ENCODE measurements around the gene KCNG2.
"Not testable (repeated sequence)": the region's sequence is repeated elsewhere in the genome, so short reads cannot be mapped to it uniquely, and the experiment has no call there.

The KCNG2 gene, protein sequence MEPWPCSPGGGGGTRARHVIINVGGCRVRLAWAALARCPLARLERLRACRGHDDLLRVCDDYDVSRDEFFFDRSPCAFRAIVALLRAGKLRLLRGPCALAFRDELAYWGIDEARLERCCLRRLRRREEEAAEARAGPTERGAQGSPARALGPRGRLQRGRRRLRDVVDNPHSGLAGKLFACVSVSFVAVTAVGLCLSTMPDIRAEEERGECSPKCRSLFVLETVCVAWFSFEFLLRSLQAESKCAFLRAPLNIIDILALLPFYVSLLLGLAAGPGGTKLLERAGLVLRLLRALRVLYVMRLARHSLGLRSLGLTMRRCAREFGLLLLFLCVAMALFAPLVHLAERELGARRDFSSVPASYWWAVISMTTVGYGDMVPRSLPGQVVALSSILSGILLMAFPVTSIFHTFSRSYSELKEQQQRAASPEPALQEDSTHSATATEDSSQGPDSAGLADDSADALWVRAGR

DNA sequence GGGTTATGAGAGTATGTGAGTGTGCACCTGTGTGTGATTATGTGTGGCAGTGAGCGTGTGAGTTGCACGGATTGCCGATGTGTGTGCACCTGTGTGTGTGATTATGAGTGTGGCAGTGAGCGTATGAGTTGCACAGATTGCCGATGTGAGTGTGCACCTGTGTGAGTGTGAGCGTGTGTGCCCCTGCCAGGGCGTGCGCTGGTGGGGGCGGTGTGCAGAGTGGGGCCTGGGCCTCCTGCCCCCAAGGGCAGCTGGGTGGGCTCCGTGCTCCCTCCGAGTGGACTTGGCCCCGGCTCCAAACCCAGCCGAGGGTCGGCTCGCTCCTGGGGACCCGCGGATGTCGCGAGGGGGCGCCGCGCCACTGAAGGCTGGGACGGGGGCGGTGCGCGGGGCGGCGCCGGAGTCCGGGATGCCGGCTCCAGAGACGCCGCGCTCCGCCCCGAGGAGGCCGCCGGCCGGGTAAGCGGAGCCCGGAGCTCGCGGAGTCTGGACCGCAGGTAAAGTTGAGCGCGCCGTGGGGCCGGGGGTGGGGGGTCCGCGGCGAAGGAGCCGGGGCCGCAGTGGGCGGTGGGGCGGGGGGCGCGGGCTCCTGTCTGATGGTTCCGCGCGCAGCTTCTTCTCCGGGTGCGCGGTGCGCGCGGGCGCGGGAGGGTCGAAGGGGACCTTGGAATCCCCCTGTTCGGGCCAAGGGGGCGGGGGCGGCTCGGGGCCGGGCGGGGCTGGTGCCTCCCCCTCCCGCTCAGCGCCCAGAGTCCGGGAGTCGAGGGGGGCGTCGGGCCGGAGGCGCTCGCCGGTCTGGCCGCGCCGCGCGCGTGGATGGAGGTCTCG lies at the start of gene KCNG2:
Gene KCNG2, plus strand, starts transcription at position 421 of the 828 bp plus-strand sequence. CDS start 65,730 bp downstream, outside the sequence.
- no peak for DNase-seq (ENCODE audit: low spot score)

DNA sequence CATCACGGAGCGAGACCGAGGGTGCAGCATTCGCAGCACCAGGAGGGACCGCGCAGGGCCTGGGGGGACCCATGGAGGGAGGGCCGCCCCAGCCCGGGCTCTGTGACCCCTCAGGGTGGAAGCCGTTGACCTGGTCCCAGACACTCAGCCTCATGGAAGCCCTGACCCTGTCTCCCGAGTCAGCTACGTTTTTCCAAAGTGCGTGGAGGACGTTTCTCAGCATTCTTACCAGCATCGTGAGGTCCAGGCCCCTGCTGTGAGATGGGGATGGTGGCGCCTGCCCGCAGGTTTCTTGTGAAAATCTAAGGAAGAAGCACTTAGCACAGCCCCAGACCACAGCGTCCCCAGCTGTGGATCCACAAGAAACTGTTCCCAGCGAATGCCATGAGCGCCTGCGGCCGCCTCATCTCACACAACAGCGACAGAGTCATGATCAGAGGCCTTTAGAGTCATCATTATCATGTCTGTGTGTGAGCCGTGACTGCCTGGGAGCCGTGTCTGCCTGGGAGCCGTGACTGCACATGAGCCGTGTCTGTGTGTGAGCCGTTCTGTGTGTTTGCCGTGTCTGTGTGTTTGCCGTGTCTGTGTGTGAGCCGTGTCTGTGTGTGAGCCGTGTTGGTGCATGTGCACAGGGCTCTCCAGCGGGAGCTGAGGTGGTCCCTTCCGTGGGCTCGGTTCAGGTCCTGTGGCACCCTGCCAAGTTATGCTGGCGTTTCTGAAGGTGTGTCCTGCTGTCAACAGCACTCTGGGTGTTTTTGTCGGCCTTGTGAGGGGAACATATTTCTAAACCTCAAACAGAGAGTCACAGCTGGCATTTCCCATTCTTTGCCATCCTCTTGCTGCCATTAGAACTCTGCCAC lies 49.2 kb upstream of the KCNG2 start:
- no peak for DNase-seq (ENCODE audit: low spot score)

DNA sequence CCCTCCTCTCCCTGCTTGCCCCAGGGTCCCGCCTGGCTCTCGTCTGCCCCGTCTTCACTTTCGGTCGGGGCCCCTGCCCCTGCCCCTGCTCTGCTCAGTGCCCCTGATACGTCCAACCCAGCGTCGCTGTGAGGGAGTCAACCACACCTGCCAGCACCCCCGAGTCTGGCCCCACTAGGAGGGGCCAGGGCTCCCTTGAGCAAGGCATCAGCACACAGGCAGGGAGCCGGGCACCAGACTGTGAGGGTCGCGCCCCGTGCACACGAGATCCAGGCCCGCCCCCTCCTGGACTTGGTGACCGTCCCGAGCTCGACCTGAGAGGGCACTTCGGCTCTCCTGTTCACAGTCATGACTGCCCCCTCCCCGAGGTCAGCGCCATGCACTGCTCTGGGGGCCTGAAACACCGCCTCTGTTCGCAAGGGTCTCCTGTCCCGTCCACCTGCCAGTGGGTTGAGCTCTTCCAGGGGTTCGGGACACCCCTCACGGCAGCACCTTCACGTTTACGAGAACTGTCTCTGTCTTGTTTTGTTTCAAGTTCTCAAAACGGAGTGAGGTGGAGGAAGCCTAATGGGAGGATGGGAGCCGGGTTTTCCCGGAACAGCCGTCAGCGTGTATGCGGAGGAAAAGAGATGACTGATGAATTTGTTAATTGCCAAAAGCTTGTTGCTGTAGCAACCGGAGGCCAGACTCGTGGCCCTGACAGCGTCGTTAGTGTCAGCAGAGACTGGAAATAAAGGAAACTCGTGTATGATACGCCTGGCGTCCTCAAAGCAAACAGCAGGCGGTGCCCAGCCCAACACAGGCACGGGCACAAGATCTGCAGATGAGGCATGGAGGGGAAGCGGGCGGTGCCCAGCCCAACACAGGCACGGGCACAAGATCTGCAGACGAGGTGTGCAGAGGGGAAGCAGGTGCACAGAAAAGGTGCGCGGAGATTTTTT lies 48.2 kb upstream of the KCNG2 start:
- no peak for DNase-seq (ENCODE audit: low spot score)

DNA sequence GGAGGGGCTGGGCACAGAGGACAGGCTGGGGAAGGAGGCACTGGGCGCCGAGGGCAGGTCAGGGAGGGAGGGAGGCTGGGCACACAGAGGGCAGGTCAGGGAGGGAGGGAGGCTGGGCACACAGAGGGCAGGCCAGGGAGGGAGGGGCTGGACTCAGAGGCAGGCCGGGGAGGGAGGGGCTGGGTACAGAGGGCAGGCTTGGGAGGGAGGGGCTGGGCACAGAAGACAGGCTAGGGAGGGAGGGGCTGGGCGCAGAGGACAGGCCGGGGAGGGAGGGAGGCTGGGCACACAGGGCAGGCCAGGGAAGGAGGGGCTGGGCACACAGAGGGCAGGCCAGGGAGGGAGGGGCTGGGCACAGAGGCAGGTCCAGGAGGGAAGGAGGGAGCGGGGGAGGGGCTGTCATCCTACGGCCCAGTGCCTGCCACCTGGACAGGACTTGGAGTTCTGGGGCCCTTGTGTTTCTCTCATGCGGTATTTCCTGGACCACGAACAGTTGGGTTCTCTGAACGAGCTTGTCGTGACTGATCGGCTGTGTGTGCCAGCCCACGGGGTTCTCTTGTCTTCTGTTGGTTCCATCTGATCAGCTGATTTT lies 46.7 kb upstream of the KCNG2 start:
- DNase-seq (ENCODE audit: low spot score), result no peak

DNA sequence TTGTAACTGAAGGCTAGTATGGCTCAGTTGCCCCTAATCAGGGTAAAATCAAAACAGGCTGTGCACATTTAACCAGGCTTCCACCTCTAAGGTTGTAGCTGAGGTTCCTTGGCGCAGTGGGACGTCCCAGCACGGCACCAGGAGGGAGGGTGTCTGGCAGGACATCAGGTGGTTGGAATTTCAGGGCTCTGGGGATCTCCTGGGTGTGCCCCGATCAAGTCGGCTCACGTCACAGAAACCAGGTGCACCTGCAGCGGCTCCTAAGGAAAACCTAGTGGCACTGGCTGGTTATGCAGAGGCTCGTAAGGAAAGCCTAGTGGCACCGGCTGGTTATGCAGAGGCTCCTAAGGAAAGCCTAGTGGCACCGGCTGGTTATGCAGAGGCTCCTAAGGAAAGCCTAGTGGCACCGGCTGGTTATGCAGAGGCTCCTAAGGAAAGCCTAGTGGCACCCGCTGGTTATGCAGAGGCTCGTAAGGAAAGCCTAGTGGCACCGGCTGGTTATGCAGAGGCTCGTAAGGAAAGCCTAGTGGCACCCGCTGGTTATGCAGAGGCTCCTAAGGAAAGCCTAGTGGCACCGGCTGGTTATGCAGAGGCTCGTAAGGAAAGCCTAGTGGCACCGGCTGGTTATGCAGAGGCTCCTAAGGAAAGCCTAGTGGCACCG lies 45.7 kb upstream of the KCNG2 start:
- DNase-seq (ENCODE audit: low spot score), result not testable (repeated sequence)

DNA sequence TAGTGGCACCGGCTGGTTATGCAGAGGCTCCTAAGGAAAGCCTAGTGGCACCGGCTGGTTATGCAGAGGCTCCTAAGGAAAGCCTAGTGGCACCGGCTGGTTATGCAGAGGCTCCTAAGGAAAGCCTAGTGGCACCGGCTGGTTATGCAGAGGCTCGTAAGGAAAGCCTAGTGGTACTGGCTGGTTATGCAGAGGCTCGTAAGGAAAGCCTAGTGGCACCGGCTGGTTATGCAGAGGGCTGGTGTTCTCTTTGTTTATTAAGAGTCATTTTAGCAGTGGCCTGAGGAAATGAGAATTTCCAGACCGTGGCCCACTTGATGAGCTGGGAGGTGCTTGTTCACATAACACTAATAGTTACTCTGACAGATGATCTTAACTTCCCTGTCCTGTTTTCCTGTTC lies 44.8 kb upstream of the KCNG2 start:
- not testable (repeated sequence) for DNase-seq (ENCODE audit: low spot score)

DNA sequence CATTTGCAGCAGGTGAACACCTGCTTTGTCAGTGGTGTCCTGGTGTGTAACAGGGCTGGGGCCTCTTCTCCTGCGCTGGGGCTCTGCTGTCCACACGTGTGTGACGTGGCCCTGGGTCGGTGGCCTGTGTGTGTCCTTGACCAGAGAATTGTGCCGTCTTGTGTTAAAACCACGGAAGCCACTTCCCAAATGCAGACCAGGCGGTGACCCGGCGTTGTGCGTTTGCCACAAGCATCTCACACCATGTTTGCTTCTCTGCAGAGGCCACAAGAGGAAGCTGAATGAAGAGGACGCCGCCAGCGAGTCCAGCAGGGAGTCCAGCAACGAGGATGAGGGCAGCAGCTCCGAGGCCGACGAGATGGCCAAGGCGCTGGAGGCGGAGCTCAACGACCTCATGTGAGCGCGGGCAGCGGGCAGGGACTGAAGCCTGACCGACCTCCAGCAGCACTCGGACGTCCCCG lies 44.3 kb upstream of the KCNG2 start:
- DNase-seq (ENCODE audit: low spot score), result no peak

DNA sequence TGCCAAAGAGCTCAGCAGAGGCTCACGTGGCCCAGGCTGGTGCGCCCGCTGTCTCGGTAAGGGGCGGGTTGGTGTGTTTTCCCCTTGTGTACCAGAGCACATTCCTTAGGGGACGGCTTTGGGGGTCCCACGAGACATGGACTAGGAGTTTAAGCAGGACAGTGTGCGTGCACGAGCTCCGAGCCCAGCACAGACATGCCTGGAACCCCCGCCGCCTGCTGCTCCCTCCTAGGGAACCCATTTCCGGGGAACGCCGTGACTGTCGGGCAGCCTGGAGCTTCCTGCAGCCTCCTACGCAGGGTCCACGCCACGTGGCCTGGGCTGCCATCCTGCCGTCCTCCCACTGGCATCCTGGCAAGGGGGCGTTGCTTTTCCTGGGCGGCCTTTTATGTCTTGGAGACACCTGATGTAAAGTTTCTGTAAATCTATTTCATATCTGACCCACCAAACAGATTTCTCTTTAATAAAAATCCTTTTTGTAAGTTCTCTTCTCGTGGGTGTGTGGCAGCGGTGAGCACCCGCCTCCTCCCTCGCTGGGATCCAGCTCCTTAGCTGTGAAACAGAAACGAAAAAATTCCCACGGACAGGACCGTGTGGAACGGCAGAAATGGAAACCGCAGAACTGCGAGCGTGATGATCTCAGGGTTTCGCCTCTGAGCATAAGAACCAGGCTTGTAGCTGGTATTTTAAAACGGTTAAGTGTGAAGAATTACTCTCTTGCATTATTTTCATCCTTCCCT lies 43.5 kb upstream of the KCNG2 start:
- DNase-seq (ENCODE audit: low spot score), result no peak

DNA sequence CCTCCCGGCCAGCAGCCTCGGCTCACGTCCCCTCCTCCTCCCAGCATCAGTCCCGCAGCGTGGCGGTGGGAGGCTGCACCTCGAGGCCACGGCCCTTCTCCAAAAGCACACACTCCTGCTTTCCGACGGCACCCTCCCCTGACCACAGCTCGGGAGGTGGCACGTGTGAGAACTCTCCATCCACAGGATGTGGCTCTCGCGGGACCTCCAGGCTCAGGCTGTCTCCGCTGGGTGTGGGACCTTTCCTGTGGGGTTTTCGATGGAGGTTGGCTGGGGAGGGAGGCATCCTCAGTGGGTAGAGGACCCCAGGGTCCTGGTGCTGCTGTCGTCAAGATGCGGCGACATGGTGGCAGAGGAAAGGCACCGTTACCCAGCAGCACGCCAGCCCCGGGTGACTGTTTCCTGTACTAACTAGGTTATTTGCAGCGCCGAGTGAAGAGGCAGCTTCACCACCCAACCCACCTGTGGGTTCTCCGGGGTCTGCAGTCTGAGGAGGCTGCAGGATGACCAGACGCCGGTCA lies 42.8 kb upstream of the KCNG2 start:
- DNase-seq (ENCODE audit: low spot score), result no peak

DNA sequence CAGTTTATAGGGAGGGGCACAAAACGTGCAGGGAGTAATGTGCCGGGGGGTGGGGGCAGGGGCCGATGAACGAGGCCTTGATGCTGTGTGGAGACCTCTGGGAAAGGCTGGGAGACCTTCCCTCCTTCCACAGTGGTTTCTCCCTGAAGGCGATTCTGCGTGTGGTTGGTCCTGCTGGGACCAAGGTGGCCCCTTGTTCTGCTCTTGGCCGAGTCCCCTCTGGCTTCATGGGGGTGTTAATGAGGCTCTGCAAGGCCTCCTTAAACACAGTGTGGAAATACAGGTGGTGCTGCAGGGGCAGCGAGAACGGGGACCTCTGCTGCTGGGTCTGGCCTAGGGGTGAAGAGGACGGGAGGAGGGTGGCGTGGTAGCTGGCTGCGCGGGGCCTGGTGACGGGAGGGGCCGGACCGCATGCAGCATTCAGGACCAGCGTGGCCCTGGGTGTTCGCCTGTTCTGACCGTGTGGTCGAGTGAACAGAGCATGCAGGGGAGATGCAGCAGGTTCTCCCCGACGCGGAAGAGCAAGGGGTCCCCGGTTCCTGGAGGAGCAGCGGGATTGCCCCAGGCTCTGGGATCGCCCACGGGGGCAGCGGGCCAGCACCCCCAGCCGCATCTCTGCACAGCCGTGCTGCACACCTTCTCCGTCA lies 42.1 kb upstream of the KCNG2 start:
- DNase-seq (ENCODE audit: low spot score), result no peak

DNA sequence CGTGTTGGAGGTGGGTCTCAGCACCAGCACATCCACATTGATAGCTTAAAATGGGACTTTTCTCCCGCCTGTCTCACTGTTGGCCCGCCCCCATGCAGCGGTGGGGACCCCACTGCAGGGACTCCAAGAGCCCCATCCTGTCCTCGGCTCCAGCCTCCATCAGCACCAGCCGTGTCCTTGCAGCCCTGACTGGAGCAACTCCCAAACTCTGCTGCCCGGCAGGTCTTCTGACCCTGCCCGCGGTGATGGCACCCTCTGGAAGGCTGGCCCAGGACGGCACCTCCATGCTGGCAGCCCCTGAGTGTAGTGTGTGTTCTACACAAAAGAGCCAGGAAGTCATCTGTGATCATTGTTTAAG lies 41.6 kb upstream of the KCNG2 start:
- no peak for DNase-seq (ENCODE audit: low spot score)

DNA sequence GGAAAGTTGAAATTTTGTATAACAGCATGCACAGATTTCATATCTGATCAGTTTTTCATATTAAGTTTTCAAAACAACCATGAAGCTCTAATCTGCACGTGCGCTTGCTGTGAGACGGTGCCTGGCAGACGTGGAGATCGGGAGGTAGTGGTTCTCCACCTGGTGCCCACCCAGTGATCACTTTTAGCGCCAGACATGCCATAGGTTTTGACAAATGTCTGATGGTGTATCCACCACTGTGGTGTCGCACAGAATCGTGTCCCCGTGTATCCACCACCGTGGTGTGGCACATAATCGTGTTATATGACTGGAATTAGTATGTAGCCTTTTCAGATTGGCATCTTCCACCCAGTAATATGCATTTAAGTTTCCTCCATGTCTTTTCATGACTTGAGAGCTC lies 40.9 kb upstream of the KCNG2 start:
- DNase-seq (ENCODE audit: low spot score), result no peak

DNA sequence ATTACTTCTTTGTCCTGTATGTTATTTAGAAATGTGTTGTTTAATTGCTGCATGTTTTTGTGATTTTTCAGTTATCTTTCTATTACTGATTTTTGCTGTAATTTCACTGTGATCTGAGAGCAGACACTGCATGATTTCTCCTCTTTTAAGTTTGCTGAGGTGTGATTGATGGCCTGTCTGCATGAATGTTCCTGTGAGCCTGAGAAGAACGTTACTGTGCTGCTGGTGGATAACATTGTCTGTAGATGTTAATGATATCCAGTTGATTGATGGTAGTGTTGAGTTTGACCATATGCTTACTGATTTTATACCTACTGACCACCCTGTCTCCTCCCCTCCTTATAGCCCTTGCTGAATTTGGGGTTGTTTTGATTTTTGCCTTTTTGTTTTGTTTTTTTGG lies 37.4 kb upstream of the KCNG2 start:
- no peak for DNase-seq (ENCODE audit: low spot score)

DNA sequence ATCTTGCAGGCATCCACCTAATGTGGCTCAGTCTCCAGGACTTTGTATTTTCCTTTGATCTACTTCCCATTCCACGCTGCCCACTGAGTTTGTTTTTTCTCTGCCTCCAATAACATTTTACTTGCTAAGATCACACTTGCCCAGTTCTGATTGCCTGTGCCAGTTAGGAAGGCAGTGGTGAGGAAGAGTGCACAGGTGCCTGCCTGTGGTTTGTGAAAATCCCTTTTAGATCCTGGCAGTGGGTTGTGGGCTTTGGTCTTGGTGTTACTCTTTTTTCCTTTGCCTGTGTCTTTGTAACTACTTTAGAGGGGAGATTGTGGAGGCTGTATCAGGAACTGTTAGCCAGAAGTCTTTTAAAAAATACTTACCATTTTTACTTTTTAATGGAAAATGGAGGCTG lies 36.9 kb upstream of the KCNG2 start:
- DNase-seq (ENCODE audit: low spot score), result no peak

DNA sequence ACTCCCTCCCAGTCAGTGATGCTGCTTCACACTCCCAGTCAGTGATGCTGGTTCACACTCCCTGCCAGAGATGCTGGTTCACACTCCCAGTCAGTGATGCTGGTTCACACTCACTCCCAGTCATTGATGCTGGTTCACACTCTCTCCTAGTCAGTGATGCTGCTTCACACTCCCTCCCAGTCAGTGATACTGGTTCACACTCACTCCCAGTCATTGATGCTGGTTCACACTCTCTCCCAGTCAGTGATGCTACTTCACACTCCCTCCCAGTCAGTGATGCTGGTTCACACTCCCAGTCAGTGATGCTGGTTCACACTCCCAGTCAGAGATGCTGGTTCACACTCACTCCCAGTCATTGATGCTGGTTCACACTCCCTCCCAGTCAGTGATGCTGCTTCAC lies 34.3 kb upstream of the KCNG2 start:
- DNase-seq (ENCODE audit: low spot score), result no peak

DNA sequence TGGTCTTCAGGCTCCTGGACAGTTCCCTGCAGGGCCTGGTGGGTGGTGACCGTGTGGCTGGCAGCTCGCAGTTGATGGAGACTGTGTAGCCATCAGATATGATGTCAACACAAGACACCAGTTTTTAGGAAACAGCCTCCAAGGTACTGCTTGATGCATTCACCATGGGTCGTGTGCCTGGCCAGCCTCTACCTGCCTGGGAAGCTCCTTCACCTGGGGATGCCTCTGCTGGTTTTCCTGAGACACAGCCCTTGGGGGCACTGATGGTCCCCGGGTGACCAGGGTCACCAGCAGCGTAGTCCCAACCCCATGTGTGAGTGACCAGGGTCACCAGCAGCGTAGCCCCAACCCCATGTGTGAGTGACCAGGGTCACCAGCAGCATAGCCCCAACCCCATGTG lies 33.6 kb upstream of the KCNG2 start:
- no peak for DNase-seq (ENCODE audit: low spot score)

DNA sequence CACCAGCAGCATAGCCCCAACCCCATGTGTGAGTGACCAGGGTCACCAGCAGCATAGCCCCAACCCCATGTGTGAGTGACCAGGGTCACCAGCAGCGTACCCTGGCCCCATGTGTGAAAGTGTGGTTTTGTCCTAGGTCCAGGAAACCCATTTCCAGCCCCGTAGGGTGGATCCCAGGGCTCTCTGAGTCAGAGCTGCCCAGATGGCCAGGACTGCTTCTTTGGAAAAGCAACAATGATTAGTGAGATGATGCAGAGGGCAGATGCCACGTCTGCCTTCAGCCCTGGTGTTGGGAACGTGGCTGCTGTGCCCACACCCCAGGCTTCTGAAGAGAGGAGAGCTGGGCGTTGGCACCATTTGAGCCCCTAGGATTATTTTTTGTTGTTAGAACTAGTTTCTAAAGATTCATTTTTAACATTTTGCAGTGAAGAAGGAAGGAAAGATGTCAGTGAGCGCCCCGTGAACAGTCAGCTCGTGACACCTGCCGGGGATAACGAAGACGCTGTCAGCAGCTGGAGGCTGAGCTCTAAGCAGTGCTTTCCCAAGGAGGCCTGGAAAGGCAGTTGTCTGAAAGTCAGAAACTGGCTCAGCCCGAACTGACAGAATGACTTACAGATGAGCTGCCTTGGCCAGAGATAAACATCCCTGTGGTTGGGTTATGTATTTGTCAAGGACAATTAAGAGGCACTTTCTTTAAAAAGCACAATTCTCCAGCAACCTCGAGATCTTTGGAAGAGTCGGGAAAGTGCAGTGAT lies 32.1 kb upstream of the KCNG2 start:
- DNase-seq (ENCODE audit: low spot score), result no peak

DNA sequence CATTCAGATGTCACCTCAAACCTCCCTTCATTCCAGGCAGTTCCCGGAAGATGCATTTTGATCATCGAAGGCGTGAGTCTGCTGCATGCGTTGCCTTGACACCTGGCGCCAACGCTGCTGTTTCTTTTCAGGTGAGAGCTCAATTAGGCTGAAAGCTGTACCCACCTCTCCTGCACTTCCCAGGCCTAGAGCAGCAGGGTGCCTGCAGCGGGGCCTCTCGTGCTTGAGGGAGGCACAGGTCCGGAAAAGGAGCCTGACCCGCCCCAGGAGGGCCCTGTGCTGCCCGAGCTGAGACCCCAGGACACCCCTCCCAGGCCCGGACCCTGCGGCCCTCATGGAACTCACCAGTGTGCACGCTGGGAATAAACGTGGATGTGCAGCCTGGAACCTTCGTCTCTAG lies 31.4 kb upstream of the KCNG2 start:
- no peak for DNase-seq (ENCODE audit: low spot score)
